NCI-H146 treated with DMSO at 0.1 percent for 48 hours (cell line): ENCODE measurements around the gene CAVIN2.
A peak's percentile ranks its signal among the peaks of the same experiment; 100 is the strongest.

Experiments
- DNase-seq: peaks from one replicate; lab custom pipeline; 2025; ENCODE audit not compliant: unreplicated experiment; lab: John Stamatoyannopoulos, UW

The CAVIN2 gene, protein sequence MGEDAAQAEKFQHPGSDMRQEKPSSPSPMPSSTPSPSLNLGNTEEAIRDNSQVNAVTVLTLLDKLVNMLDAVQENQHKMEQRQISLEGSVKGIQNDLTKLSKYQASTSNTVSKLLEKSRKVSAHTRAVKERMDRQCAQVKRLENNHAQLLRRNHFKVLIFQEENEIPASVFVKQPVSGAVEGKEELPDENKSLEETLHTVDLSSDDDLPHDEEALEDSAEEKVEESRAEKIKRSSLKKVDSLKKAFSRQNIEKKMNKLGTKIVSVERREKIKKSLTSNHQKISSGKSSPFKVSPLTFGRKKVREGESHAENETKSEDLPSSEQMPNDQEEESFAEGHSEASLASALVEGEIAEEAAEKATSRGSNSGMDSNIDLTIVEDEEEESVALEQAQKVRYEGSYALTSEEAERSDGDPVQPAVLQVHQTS

DNA sequence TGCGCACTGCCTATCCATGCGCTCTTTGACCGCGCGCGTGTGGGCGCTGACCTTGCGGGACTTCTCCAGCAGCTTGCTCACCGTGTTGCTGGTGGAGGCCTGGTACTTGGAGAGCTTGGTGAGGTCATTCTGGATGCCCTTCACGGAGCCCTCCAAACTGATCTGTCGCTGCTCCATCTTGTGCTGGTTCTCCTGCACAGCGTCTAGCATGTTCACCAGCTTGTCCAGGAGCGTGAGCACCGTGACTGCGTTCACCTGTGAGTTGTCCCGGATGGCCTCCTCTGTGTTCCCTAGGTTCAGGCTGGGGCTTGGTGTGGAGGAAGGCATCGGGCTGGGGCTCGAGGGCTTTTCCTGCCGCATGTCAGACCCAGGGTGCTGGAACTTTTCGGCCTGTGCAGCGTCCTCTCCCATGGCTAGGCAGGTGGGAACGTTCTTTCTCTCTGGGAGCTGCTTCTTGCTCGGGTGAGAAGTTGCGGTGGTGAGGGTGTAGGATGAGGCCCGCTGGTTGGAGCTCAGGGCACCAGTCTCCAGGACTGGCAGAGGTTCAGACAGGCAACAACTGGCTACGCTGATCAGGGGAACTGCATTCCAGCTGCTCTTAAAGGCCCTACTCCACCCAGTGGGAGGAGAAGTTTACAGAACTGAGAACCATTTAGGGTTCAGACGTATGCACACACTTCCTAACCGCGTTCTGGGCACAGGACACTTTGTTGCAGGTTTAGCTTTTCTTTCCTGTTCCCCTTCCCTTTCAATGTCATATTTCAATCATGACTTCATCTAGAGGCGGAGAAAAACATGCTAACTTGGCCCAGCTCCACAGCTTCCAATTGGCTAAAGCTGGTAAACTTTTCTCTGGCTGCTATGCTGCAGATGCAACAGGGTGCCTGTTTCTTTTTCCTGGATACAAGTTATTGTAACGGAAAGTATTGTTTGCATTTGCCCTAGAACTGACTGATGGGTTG is at the start of gene CAVIN2:
CAVIN2 (minus strand) TSS at position 574 of the 962 bp plus-strand sequence; CDS start at position 411, 163 bp downstream.
- no peak for DNase-seq

DNA sequence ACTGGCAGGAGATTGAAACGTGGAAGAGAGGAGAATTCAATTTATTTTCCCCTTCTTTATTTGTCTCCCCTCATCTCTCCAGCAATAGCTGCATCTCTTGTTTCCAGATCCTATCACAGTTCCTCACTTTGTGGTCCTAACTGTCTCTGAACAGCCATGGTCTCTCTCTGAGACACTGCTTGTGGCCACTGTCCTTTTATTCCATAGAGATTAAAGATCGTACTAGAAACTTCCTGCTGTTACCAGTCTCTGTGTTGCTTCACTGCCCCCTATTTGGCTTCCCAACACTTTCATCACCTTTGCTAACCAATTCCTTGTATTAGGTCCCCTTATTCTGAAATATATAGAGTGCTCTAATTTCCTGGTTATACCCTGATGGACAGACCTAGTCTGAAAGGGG is 48.9 kb upstream of the CAVIN2 start:
- DNase-seq, result no peak

DNA sequence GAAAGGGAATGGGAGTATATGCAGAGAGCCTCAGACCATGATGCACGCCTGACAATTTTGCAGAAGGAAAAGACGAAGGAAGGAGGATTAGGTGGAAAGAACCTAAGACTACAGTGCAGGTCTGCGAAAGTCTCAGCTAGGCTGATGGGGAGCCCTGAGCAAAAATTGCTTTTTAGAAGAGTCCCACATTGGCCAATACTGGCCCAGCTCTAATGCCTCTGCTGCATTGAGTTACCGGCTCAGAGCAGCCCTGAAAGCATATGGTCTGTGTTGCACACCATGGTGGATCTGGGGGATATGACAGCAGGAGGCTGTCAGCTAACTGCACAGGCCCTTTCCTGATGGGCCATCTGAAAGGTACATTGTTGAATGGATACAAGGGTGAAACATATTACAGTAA is 48.3 kb upstream of the CAVIN2 start:
- DNase-seq, result no peak

DNA sequence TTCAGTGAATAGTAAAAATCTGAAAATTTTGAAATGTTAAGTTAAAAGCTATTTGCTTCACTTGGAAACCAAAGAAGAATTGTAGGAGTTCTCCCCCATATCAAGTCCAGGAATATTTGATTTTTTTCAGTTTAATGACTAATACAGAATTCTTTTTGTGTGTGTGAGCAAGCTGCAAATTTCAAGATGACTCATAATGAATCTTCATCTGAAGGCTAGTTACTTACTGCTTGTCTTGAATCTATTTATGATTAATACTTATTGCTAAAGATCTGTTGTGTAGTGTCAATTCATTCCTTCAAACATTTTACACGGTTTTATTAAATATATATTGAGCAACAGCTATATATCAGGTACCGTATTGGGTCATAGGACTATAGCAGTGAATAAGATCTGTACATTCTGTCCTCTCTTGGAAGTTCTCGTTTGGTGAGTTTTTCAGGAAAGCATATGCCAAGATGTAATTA is 47.8 kb upstream of the CAVIN2 start:
- DNase-seq, result no peak

DNA sequence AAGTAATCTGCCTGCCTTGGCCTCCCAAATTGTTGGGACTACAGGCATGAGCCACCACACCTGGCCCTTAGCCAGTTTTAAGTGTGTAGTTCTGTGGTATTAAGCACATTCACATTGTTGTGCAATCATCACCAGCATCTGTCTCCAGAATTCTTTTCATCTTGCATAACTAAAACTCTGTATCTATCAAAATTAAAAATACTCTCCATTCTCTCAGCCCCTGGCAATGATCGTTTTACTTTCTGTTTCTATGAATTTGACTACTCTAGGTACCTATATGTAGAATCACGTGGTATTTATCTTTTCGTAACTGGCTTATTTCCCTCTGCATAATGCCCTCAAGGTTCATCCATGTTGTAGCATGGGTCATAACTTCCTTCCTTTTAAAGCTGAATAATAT is 45.5 kb upstream of the CAVIN2 start:
- DNase-seq, result no peak

DNA sequence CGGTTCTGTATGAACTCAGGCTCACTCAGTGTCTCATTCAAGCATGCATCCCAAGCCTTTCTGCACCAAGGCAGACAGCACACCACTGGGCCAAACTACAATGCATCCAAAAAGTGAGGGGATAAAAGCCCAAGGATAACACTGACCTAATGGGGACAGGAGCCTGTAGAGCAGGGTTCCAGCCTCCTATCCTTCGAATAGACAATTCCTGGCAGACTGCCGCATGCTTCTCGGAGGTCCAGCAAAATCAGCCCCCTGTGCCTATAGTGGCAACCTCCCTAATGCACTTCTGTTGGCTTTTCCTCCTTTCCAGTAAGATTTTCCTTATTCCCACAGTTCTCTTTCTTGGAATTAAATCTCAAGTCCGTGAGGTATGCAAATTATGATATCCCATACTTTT is 44.8 kb upstream of the CAVIN2 start:
- DNase-seq, result no peak

DNA sequence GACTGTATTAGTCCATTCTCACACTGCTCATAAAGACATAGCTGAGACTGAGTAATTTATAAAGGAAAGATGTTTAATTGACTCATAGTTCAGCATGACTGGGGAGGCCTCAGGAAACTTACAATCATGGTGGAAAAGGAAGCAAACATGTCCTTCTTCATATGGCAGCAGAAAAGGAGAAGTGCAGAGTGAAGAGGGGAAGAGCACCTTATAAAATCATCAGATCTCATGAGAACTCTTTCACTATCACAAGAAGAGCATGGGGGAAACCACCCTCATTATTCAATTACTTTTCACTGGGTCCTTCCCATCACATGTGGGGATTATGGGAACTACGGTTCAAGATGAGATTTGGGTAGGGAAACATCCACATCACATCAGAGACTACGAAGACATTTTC is 43.0 kb upstream of the CAVIN2 start:
- DNase-seq, result no peak

DNA sequence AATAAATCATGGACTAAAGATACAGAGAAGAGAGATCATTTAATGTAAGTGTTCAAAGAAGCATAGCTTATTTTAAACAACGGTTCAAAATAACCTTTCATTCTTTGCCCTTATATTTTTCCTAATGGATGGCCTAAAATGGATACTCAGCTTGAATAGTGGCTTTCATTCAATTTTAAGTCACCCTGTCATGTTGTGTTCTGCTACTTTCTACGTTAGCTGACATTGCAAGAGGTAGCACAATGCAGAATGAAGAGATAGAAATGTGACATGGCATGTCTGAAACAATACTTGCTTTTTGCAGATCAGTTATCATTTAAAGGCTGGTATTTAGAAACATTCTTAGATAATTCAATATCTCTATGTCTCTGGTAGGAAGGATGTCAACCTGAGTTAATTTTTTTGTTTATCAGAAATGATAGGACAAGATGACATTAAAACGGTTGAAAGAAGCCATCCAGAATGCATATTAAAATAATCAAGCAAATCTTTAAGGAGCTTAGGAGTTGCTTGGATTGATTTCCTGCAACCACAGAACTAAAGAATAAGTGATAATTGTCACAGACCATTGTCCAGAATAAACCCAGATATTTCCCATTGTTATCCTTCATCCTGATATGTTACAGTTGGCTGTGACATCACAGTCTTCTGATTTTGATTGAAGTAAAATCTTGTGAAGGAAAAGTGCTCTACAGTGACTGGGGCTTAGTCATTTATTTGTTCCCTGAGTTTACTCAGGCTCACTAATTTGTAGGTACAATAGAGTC is 41.7 kb upstream of the CAVIN2 start:
- no peak for DNase-seq

DNA sequence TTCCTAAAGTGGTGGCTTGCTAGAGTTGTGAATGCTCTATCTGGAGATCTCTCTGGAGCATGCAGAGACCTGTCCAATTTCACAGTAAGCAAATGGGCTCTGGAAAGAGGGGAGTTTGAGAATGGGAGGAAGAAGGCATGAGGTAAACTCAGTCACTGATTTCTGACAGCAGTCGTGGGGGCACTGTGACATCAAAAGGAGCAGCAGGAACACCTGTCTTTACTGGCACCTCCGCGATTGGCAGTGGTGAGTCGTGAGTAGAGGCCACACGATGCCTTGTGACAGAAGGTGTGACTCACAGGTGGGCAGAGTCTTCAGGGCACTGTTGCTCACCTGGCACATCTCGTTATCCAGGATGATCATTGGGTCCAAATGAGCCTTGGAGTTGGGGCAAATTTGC is 38.8 kb upstream of the CAVIN2 start:
- no peak for DNase-seq

DNA sequence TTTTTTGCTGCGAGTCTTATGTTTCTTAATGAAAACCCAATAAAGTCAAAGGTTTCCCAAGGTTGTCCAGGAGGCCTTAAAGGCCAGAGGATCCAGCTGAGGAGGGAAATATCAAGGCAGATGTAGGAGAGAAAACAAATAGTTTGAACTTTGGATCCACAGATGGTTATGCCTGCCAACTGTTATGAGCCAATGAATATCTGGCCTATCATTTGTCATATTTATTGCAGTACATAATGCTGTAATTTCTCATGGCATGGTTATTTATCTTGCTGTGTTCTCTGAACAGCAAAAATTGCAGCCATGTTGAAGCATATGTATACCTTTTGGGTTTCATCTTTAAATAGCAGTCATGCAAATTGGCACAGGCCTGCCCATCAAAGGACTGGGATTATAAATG is 38.2 kb upstream of the CAVIN2 start:
- DNase-seq, result no peak

DNA sequence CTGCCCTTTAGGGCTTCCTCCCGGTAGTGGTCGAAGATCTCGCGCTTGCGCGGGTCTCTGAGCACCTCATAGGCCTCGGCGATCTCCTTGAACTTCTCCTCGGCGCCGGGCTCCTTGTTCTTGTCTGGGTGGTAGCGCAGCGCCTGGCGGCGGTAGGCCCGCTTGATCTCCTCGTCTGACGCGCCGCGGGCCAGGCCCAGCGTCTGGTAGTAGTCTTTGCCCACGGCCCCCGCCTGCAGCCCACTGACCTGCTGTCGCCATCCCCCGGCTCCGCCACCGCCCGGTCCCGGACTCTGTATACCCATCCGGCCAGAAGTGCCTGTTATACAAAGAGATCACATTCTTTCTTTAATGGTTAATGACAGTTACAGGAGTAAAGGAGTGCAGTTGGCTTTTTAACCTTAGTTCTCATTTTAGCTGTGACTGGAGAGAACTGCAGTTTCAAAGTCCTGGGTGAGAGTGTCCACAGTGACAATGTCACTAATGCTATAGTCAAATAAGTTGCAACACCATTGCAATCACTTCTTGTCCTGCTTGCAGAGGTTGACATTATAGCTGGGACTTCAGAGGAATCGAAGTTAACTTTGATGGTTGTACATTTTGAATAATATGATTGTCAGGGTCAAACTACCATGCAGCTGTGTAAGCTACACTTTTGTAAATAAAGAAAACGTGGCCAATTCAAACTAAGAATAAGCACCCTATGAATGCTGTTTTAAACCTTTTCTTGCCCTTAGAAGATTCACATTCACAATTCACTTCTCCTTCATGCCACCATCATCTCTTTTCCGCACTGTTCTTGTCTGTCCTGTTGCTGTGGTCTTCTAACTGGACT is 35.3 kb upstream of the CAVIN2 start:
- no peak for DNase-seq

DNA sequence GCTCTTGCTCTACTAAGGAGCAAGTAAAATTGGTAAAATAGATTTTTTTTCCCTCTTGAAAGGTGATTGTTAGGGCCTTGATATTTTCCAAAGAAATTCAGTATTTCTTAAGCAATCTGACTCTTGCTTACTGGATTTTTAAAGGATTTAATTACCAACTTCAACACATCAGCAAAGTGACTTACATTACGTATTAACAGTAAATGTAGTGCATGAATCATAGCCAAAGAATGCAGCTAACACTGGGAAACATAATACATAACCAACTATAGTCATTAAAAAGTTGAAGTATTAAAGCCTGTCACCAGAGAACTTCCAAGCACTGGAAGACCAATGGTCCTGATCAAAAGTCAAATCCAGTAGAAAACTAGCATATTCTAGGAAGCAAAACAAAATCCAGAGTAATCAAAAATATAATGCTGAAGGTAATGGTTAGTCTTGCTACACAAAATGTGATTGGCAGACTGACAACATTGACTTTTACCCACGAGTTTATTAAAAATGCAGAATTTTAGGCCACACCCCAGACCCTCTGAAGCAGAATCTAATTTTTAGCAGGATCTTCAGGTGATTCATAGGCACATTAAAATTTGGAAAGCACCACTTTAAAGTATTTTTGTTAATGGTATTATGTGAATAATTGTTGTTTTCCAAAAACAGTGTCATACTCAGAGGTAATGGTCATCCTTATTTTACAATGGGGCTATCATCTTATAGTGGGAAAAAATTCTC is 31.8 kb upstream of the CAVIN2 start:
- no peak for DNase-seq

DNA sequence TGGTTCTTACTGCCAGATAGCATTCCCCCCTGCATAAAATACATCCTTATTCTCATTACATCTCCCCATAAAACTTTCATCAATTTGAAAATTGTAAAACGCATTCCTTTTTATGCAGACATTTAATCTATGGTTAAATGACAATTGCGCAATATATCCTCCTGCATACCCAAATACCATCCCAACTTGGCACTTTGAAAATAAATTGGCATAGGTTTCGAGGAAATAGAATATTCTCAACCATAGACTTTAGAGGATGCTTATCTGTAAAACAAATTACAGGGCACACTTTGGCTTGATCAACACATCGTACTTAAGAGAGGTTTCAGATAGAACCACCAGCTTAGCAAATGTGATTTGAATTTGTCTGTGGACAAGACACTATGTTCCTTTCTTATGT is 31.0 kb upstream of the CAVIN2 start:
- DNase-seq, result no peak

DNA sequence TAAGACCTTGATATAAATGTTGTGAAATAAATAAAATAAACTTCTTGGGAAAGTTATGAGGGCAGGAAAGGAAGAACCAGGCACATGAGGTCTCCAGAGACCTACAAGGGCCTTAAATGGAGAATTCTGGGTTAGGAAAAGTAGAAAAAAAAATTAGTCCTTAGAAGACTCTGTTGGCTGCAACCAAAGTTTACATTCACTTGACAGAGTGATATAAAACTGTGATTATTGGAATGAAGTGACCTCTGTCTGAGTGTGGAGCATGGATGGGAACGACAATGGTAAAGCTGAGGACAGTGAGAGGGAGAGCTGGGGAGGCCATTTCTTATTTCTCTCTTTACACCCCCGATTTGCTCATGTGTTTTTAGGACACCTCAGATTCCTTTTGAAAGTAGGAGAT is 29.0 kb upstream of the CAVIN2 start:
- DNase-seq, result no peak

DNA sequence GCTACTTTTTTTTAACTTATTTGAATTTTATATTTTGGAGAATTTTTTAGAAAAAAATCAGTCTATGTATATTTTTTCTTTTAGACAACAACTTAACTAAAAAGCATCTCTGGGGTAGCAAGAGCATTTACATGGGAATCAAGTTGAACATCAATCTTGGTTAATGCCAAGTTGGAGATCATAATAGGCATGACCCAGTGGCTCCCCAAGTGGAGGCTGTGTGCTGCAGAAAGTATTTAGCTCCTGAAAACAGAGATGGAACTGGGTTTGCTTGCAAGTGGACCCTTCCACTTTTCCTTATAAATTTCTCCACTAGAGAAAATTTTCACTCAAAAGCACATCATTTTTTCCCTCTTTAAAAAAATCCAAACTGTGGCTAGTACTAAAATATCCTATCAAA is 23.9 kb upstream of the CAVIN2 start:
- DNase-seq, result no peak

DNA sequence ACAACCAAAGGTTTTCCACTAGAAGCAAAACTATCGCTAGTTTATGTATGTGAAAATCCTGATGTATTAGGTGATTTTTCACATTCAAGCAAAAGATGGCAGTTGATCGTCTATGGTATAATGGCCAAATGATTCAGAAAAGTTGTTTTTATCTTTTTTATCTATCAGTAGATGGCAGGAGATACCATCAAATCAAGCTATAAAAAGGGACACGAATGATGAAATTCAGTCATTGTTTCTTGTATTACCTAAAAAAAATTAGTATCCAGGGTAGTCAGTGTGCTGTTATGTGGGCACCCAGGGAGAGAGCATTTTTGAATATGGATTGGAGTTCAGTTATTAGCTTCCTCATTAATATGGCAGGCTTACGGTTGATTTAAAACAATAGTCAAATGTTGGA is 22.9 kb upstream of the CAVIN2 start:
- DNase-seq, result peak; percentile 32

DNA sequence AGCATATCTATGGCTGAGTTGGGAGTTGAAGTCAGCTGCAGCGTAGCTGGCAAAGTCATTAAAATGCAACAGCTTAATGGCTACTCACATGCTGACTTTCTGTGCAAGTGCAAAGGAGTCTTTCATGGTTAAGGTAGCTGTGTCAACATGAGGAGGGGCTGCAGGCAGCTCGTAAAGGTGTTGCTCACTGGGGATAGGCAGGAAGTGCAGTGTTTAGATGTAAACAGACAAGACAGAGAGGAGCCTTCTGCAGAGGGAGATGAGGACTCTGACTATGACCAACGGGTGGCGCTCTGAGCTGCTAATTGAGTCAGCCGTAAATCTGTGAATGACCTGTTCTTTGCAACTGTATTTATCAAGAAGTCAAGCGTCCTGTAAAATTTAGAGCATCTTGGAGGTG is 22.3 kb upstream of the CAVIN2 start:
- DNase-seq, result peak; percentile 67

DNA sequence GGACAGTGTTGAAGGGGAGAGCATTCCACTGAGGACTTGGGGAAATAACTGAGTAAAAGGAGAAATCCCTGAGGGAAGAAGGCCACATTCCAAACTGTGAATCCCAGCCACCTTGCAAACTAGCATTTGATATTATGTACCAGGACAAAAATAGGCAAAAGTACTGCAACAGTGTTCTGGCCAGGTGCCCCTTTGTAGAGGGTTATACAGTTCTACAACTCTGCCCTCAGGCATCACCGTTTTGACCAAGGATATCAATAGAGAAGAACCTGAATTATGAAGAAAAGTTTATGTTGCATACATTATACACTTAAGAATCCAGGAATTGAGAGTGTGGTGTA is 20.6 kb upstream of the CAVIN2 start:
- no peak for DNase-seq

DNA sequence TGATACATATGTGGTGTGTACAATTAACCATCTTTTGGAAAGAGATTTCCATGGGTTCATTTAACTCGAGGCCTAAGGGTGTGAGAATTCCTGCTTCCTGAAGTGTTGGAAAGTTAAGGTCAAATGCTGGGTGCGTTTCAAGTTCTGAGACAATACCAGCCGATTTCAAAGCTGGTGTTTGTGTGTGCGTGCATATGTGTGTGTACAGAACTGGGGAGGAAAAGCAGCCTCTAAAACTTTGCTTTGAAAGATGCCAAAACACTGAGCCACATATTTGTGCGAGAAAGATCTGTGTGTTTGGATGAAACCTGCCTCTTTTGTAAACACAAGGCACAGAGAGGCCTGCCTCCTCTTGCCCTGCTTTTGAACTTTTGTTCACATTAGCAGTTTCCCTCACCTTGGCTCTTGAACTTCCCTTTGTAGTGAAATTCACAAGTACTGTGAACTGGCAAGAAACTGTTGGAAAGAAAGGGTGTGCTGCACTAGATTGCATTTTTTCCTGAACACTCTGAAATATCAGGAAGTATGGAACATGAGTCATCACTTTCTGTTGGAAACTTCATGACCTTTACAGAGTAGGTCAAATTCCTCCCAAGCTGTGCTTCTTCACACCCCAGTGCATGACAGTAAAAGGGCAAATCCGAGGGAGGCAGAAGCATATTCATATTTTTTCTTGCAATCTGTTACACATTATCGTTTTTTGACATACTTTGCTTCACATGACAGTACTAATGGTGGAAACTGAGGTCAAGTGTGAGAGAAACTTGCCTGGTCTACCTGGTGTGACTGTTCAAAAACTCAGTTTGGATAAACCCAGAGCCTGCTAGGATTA is 20.0 kb upstream of the CAVIN2 start:
- no peak for DNase-seq
